GM23338 (cell line): ENCODE results near the gene PCSK6. TPM values are rescaled to one million over a fixed set of nuclear protein-coding genes. Genes with fewer than 3 reads are reported as not detected.
A peak's percentile ranks its signal among the peaks of the same experiment; 100 is the strongest.

ENCODE experiments used
- ATAC-seq: fragments of 200-7000 bp; cut with Tn5 transposase; 3 replicates; pipeline ENCODE4 v1.9.1; 2020
- DNase-seq: peaks from one replicate; pipeline ENCODE4 v3.0.0-alpha.2; 2015; ENCODE audit warnings: low spot score
- H2AFZ ChIP-seq: fragments of 200-600 bp; sonication (generic); 2 replicates; pipeline ENCODE4 v1.8.0; 2016; ENCODE audit warnings: antibody characterized with exemption, mild to moderate bottlenecking, moderate library complexity
- H3F3A ChIP-seq: fragments of 200-600 bp; sonication (generic); replicated peaks from 2 replicates; pipeline ENCODE4 v1.8.0; 2017; ENCODE audit warnings: antibody characterized with exemption, mixed run types, low read depth
- H3K27ac ChIP-seq: fragments of 200-600 bp; sonication (generic); 2 replicates; pipeline ENCODE4 v1.6.1; 2016; ENCODE audit warnings: low read depth
- H3K27me3 ChIP-seq: fragments of 200-600 bp; sonication (generic); 2 replicates; pipeline ENCODE4 v1.8.0; 2016; ENCODE audit warnings: mild to moderate bottlenecking, mixed run types, moderate library complexity; ENCODE audit not compliant: insufficient read depth
- H3K36me3 ChIP-seq: fragments of 200-600 bp; sonication (generic); 2 replicates; pipeline ENCODE4 v1.8.0; 2016; ENCODE audit warnings: mild to moderate bottlenecking; ENCODE audit not compliant: insufficient read depth
- H3K4me1 ChIP-seq: fragments of 200-600 bp; sonication (generic); 2 replicates; pipeline ENCODE4 v1.8.0; 2016; ENCODE audit warnings: mild to moderate bottlenecking, moderate library complexity; ENCODE audit not compliant: insufficient read depth
- H3K4me2 ChIP-seq: fragments of 200-600 bp; sonication (generic); 2 replicates; pipeline ENCODE4 v1.7.1; 2017; ENCODE audit warnings: mixed run types
- H3K4me3 ChIP-seq: fragments of 200-600 bp; sonication (generic); 2 replicates; pipeline ENCODE4 v1.6.1; 2016; ENCODE audit warnings: mixed run types
- H3K79me2 ChIP-seq: fragments of 200-600 bp; sonication (generic); replicated peaks from 2 replicates; pipeline ENCODE4 v1.8.0; 2017; ENCODE audit warnings: mild to moderate bottlenecking; ENCODE audit not compliant: insufficient read depth
- H3K9me2 ChIP-seq: fragments of 200-600 bp; sonication (generic); 2 replicates; pipeline ENCODE4 v1.8.0; 2017; ENCODE audit not compliant: insufficient read depth
- H4K20me1 ChIP-seq: fragments of 200-600 bp; sonication (generic); replicated peaks from 2 replicates; pipeline ENCODE4 v1.8.0; 2017; ENCODE audit warnings: mild to moderate bottlenecking; ENCODE audit not compliant: insufficient read depth
- H3K27ac Mint-ChIP-seq: 2 replicates; pipeline ENCODE4 v1.8.0; 2020; ENCODE audit warnings: inconsistent platforms, mild to moderate bottlenecking, moderate library complexity, mixed read lengths
- H3K27me3 Mint-ChIP-seq: 3 replicates; pipeline ENCODE4 v1.8.0; 2022; ENCODE audit warnings: low read depth, mild to moderate bottlenecking, moderate library complexity, mixed read lengths, inconsistent platforms; ENCODE audit not compliant: insufficient read depth, poor library complexity
- H3K36me3 Mint-ChIP-seq: 3 replicates; pipeline ENCODE4 v1.8.0; 2021; ENCODE audit warnings: low read depth, mild to moderate bottlenecking, inconsistent platforms, moderate library complexity, mixed read lengths
- H3K4me1 Mint-ChIP-seq: 3 replicates; pipeline ENCODE4 v1.8.0; 2020; ENCODE audit warnings: mild to moderate bottlenecking, inconsistent platforms, mixed read lengths
- H3K4me3 Mint-ChIP-seq: 3 replicates; pipeline ENCODE4 v1.8.0; 2021; ENCODE audit warnings: moderate library complexity, mild to moderate bottlenecking, inconsistent platforms, mixed read lengths
- H3K9me3 Mint-ChIP-seq: 3 replicates; pipeline ENCODE4 v1.8.0; 2020; ENCODE audit warnings: moderate library complexity, mild to moderate bottlenecking, inconsistent platforms, mixed read lengths
- CREB1 ChIP-seq: fragments of 250-450 bp; sonication (Bioruptor Pico); IDR thresholded peaks from 2 replicates; pipeline ENCODE4 v1.5.0; 2020; ENCODE audit warnings: low read depth, mild to moderate bottlenecking, moderate library complexity
- CTCF ChIP-seq, 2 experiments: fragments of 200-600 bp in 1 of 2; sonication (generic) in 1 of 2; conservative IDR thresholded peaks; 2 replicates each; pipeline versions ENCODE4 v1.5.1 to v1.6.1; 2016 to 2017; ENCODE audit warnings: antibody characterized with exemption in 2 of 2, low read depth in 2 of 2, mild to moderate bottlenecking in 2 of 2, moderate library complexity in 1 of 2
- EZH2 ChIP-seq: fragments of 200-600 bp; sonication (generic); IDR thresholded peaks from one replicate; pipeline ENCODE4 v1.8.0; 2017; ENCODE audit warnings: antibody characterized with exemption, mild to moderate bottlenecking, low read depth; ENCODE audit not compliant: unreplicated experiment
- EZH2phosphoT487 ChIP-seq: fragments of 200-600 bp; sonication (generic); IDR thresholded peaks from one replicate; pipeline ENCODE4 v1.8.1; 2018; ENCODE audit warnings: antibody characterized with exemption; ENCODE audit not compliant: unreplicated experiment
- JUNB ChIP-seq: IDR thresholded peaks from one replicate; pipeline ENCODE4 v1.6.1; 2016; ENCODE audit warnings: antibody characterized with exemption; ENCODE audit not compliant: unreplicated experiment
- NANOG ChIP-seq: IDR thresholded peaks from 2 replicates; pipeline ENCODE4 v1.6.1; 2016; ENCODE audit warnings: antibody characterized with exemption, borderline replicate concordance
- POLR2AphosphoS5 ChIP-seq: IDR thresholded peaks from 2 replicates; pipeline ENCODE4 v1.6.1; 2016; ENCODE audit warnings: antibody characterized with exemption, low read depth
- REST ChIP-seq: IDR thresholded peaks from one replicate; pipeline ENCODE4 v1.6.1; 2018; ENCODE audit warnings: antibody characterized with exemption; ENCODE audit not compliant: unreplicated experiment
- STAT1 ChIP-seq: IDR thresholded peaks from one replicate; pipeline ENCODE4 v1.6.1; 2016; ENCODE audit warnings: antibody characterized with exemption; ENCODE audit not compliant: unreplicated experiment
- ZNF114 ChIP-seq: fragments of 250-450 bp; sonication (Bioruptor Pico); IDR thresholded peaks from 2 replicates; pipeline ENCODE4 v1.5.0; 2020; ENCODE audit warnings: mild to moderate bottlenecking, moderate library complexity
- ZNF331 ChIP-seq: fragments of 250-450 bp; sonication (Bioruptor Pico); IDR thresholded peaks from 2 replicates; pipeline ENCODE4 v1.5.0; 2020; ENCODE audit warnings: low read depth, mild to moderate bottlenecking, moderate library complexity
- polyA plus RNA-seq: library from polyadenylated mRNA; unstranded; fragments of >200 nt; fragmentation: Nextera tagmentation; extraction: Ambion mirVana; gene quantifications from 2 replicates; pipeline ENCODE4 v1.2.1, GENCODE V29; 2016
- total RNA-seq: library from RNA; depleted of rRNA; stranded (reverse); fragments of >200 nt; shearing (Covaris generic); gene quantifications from 2 replicates; pipeline ENCODE4 v1.2.3, GENCODE V29; 2014
- TF ChIP-seq, protein P1 (sequence below): fragments of 250-450 bp; sonication (Bioruptor Pico); IDR thresholded peaks from 2 replicates; pipeline ENCODE4 v1.5.0; 2020; ENCODE audit warnings: mild to moderate bottlenecking, moderate library complexity
- TF ChIP-seq, protein P2 (sequence below): IDR thresholded peaks from 2 replicates; pipeline ENCODE4 v1.6.1; 2016; ENCODE audit warnings: antibody characterized with exemption

PCSK6 gene
- total and polyA plus RNA-seq, 2 experiments from 2014 or later = 1.7 to 6.7 TPM

DNA sequence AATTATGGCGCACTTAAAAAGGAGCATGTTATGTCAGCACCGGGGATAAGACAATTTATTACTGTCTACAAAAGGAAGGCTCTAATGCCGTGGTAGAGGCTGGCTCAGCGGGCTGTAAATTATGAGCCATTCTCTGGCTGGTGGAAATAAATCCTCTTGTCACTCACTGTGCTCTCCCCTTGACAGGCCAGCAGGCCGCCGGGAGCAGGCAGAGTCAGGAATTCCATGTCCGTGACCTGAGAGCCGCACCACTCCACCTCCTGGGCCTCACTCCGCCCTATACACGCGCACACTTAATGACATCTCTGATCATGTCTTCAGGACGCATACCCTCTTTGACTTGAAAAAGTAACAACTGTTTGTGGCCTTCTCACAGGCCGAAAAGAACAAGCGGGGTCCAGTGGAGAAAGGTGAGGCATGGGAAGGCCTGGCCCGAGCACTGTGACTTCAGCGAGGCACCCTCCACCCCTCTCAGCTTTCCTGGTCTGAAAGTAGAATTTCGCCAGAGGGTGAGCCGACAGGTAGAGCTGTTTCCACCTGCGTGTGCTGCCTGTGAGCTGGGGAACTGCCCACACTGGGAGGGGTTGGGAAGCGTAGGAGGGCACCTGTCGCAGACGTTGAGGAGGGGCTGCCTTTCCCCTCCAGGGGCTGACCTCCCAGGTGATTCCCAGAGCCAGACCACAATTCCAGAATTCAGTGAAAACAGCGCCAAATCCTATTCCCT is 13.2 kb upstream of the PCSK6 start:
- Mint-ChIP-seq H3K27ac (no peak overlapping the region), H3K36me3 (no peaks in the 10 kb centered on the region), H3K27me3 (peaks cover 11% of the 10 kb centered on the region), H3K9me3 (no peaks in the 10 kb centered on the region), H3K4me3 (no peak overlapping the region), H3K4me1 (peaks cover 6% of the 10 kb centered on the region)
- H3F3A ChIP-seq = no peaks in the 10 kb centered on the region
- peak overlapping the region; percentile 56; the same call in 1 of the 2 replicates for H2AFZ ChIP-seq
- no peak overlapping the region for H3K4me3 ChIP-seq
- no peak for TF ChIP-seq STAT1
- TF ChIP-seq CTCF (conservative IDR thresholded peaks at IDR 0.05; ENCODE audit: low read depth in 2 of 2) = no peak
- TF ChIP-seq POLR2AphosphoS5 = no peak
- TF ChIP-seq EZH2 = no peak
- TF ChIP-seq, protein P1, sequence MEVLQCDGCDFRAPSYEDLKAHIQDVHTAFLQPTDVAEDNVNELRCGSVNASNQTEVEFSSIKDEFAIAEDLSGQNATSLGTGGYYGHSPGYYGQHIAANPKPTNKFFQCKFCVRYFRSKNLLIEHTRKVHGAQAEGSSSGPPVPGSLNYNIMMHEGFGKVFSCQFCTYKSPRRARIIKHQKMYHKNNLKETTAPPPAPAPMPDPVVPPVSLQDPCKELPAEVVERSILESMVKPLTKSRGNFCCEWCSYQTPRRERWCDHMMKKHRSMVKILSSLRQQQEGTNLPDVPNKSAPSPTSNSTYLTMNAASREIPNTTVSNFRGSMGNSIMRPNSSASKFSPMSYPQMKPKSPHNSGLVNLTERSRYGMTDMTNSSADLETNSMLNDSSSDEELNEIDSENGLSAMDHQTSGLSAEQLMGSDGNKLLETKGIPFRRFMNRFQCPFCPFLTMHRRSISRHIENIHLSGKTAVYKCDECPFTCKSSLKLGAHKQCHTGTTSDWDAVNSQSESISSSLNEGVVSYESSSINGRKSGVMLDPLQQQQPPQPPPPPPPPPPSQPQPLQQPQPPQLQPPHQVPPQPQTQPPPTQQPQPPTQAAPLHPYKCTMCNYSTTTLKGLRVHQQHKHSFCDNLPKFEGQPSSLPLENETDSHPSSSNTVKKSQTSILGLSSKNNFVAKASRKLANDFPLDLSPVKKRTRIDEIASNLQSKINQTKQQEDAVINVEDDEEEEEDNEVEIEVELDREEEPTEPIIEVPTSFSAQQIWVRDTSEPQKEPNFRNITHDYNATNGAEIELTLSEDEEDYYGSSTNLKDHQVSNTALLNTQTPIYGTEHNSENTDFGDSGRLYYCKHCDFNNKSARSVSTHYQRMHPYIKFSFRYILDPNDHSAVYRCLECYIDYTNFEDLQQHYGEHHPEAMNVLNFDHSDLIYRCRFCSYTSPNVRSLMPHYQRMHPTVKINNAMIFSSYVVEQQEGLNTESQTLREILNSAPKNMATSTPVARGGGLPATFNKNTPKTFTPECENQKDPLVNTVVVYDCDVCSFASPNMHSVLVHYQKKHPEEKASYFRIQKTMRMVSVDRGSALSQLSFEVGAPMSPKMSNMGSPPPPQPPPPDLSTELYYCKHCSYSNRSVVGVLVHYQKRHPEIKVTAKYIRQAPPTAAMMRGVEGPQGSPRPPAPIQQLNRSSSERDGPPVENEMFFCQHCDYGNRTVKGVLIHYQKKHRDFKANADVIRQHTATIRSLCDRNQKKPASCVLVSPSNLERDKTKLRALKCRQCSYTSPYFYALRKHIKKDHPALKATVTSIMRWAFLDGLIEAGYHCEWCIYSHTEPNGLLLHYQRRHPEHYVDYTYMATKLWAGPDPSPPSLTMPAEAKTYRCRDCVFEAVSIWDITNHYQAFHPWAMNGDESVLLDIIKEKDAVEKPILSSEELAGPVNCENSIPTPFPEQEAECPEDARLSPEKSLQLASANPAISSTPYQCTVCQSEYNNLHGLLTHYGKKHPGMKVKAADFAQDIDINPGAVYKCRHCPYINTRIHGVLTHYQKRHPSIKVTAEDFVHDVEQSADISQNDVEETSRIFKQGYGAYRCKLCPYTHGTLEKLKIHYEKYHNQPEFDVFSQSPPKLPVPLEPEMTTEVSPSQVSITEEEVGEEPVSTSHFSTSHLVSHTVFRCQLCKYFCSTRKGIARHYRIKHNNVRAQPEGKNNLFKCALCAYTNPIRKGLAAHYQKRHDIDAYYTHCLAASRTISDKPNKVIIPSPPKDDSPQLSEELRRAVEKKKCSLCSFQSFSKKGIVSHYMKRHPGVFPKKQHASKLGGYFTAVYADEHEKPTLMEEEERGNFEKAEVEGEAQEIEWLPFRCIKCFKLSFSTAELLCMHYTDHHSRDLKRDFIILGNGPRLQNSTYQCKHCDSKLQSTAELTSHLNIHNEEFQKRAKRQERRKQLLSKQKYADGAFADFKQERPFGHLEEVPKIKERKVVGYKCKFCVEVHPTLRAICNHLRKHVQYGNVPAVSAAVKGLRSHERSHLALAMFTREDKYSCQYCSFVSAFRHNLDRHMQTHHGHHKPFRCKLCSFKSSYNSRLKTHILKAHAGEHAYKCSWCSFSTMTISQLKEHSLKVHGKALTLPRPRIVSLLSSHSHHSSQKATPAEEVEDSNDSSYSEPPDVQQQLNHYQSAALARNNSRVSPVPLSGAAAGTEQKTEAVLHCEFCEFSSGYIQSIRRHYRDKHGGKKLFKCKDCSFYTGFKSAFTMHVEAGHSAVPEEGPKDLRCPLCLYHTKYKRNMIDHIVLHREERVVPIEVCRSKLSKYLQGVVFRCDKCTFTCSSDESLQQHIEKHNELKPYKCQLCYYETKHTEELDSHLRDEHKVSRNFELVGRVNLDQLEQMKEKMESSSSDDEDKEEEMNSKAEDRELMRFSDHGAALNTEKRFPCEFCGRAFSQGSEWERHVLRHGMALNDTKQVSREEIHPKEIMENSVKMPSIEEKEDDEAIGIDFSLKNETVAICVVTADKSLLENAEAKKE (CRISPR knock-in tag) = no peak
- TF ChIP-seq REST = no peak
- no peak for TF ChIP-seq JUNB
- TF ChIP-seq ZNF114 (CRISPR knock-in tag) = no peak
- no peak for TF ChIP-seq EZH2phosphoT487
- no peak for TF ChIP-seq CREB1
- no peak for TF ChIP-seq NANOG
- TF ChIP-seq ZNF331 (CRISPR knock-in tag) = no peak
- TF ChIP-seq, protein P2, sequence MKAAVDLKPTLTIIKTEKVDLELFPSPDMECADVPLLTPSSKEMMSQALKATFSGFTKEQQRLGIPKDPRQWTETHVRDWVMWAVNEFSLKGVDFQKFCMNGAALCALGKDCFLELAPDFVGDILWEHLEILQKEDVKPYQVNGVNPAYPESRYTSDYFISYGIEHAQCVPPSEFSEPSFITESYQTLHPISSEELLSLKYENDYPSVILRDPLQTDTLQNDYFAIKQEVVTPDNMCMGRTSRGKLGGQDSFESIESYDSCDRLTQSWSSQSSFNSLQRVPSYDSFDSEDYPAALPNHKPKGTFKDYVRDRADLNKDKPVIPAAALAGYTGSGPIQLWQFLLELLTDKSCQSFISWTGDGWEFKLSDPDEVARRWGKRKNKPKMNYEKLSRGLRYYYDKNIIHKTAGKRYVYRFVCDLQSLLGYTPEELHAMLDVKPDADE = no peak
- peak; percentile 13 for ATAC-seq
- no peak overlapping the region for H3K4me2 ChIP-seq
- no peak overlapping the region for H3K27ac ChIP-seq
- H3K36me3 ChIP-seq = no peaks in the 10 kb centered on the region
- H3K79me2 ChIP-seq = no peaks in the 10 kb centered on the region
- no peaks in the 10 kb centered on the region for H4K20me1 ChIP-seq
- no peaks in the 10 kb centered on the region for H3K4me1 ChIP-seq
- H3K9me2 ChIP-seq = no peaks in the 10 kb centered on the region
- no peak for DNase-seq
- H3K27me3 ChIP-seq = no peaks in the 10 kb centered on the region
